ENCODE data around the gene THEMIS.
A peak's percentile ranks its signal among the peaks of the same experiment; 100 is the strongest.

DNA sequence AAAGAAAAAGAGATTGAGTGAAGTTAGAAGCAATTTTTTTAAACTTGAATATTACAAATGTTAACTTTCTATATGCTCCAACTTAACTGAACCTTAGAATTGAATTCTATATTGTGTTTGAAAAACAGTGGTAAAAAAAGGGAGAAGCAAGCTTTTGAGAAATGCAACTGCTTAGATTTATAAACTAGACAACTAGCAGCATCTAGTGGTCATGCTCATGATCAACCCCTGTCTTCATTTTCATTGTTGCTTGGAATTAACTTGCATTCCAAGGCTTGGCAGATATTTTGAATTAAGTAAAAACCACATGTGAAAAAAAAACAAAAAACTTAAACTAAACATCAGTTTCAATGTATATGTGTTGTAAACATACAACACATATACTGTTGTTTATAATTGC, 210.8 kb downstream of the THEMIS start:
- TF ChIP-seq, protein P1, sequence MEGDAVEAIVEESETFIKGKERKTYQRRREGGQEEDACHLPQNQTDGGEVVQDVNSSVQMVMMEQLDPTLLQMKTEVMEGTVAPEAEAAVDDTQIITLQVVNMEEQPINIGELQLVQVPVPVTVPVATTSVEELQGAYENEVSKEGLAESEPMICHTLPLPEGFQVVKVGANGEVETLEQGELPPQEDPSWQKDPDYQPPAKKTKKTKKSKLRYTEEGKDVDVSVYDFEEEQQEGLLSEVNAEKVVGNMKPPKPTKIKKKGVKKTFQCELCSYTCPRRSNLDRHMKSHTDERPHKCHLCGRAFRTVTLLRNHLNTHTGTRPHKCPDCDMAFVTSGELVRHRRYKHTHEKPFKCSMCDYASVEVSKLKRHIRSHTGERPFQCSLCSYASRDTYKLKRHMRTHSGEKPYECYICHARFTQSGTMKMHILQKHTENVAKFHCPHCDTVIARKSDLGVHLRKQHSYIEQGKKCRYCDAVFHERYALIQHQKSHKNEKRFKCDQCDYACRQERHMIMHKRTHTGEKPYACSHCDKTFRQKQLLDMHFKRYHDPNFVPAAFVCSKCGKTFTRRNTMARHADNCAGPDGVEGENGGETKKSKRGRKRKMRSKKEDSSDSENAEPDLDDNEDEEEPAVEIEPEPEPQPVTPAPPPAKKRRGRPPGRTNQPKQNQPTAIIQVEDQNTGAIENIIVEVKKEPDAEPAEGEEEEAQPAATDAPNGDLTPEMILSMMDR (IDR thresholded peaks at IDR 0.05; ENCODE audit: borderline replicate concordance, extremely low read depth, low read length, poor library complexity, severe bottlenecking) = peak; percentile 47
- no peak for TF ChIP-seq EZH2 (IDR thresholded peaks at IDR 0.05; ENCODE audit: borderline replicate concordance, low read depth, low read length, severe bottlenecking)

Measured in DND-41 (cell line).